ENCODE data around the gene NEK2.
"Not testable (repeated sequence)": the region's sequence is repeated elsewhere in the genome, so short reads cannot be mapped to it uniquely, and the experiment has no call there.

Gene NEK2

GRCh38 chr1:211650904-211651303, 24.5 kb downstream of the NEK2 start:
- DNase-seq (ENCODE audit: low read depth) = no peak

GRCh38 chr1:211648980-211649934, 26.2 kb downstream of the NEK2 start:
- DNase-seq (ENCODE audit: low read depth) = no peak

DNA sequence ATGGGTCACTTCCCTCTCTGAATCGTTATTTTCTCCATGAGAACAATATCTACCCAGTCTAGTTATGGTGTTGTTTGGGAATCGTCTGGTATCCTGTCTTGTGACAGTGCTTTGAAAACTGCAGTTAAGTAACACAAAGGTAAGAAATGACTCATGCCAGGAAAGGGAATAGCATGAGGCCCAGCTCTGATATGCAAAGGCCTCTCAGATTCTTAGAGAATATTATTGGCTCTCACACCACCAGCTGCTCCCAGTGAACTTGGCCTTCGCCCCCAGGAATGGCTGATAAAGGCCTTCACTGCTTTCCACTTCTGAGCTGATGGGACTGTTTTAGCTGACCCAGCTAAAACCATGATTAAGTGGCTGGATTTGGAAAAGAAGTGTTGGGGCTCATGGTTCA, 27.1 kb downstream of the NEK2 start:
- no peak for DNase-seq (ENCODE audit: low read depth)

- no peak for DNase-seq (ENCODE audit: low read depth)
These were observed 27.7 kb downstream of the NEK2 start for GRCh38 chr1:211647711-211648121.

DNA sequence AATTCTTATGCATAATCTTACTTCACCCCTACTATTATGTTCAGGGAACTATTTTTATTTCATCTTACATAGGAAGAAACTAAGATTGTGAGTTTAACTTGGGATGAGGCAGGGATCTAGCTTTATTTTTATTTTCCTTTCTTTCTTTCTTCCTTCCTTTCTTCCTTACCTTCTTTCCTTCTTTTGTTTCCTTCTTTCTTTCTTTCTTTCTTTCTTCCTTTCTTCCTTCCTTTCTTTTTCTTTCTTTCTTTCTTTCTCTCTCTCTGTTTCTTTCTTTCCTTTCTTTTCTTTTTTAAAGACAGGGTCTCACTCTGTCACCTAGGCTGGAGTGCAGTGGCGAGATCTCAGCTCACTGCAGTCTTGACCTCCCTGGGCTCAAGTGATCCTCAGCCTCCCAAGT, 28.9 kb downstream of the NEK2 start:
- DNase-seq (ENCODE audit: low read depth) = no peak

DNA sequence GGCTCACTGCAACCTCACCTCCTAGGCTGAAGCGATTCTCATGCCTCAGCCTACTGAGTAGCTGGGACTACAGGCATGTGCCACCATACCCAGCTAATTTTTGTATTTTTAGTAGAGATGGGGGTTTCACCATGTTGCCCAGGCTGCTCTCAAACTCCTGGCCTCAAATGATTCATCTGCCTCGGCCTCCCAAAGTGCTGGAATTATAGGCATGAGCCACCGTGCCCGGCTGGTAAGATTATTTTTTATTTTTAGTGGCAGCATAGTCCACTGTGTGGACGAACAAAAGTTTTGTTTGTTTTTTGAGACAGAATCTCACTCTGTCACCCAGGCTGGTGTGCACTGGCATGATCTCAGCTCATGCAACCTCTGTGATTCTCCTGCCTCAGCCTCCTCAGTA, 29.8 kb downstream of the NEK2 start:
- DNase-seq (ENCODE audit: low read depth) = not testable (repeated sequence)

GRCh38 chr1:211644653-211645052, 30.8 kb downstream of the NEK2 start:
- no peak for DNase-seq (ENCODE audit: low read depth)

DNA sequence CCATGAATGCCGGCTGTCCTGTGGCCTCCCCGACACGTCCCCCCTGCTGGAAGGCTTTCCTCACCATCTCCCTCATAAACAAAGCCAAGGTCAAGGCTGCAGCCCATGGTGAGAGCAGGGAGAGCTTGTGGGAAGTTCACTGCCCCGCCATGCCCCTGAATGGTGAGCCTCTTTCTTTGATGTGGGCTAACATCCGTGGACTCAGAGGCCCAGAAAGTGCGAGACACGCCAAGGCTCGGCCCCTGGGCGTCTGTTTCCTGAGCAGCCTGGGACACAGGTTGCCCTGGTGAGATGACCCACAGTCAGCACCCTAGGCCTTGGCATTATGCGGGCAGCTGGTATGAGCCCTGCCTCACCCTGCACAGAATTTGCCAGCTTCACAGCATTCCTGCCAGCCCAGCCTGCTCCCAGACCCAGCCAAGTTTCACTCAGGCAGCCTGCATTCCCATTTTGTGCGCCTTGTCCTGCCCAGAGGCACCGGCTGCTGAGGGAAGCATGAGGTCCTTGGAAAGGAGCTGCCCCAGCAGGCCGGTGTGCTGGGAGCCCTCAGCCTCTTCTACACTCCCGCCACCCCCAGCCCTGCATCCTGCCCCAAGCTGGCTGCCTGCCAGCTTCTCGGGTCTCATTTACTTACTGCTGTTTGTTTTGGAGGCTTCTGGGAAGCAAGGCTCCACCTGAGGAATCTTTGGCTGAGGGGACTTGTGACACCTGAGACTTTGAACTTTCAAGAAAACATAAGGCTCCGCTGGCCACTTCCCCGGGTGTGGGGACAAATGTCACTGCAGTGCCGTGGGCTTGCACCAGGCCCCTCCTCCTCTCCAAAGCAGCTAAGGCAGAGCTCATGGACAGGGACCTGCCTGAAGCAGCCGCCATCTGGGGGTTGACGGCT, 31.9 kb downstream of the NEK2 start:
- DNase-seq (ENCODE audit: low read depth) = no peak

DNA sequence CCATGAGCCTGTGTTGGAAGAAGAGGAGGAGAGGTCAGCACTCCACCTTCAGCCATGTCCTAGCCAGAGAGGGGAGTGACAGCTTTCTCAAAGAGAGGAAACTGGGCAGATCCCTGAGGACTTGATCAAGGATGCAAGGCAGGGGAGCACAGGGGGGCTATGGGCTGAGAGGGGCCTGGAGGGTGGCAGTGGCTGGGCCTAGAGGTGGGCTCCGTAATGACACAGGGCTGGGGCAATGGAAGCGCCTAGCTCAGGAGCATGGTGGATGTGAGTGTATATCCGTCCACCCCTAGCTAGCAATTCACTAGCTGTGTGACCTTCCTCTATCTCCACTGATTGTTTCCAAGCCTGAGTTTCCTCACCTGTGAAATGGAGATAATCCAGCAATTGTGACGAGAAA, 32.6 kb downstream of the NEK2 start:
- DNase-seq (ENCODE audit: low read depth) = no peak

- DNase-seq (ENCODE audit: low read depth) = no peak
These were observed 33.5 kb downstream of the NEK2 start for GRCh38 chr1:211641942-211642341.

DNA sequence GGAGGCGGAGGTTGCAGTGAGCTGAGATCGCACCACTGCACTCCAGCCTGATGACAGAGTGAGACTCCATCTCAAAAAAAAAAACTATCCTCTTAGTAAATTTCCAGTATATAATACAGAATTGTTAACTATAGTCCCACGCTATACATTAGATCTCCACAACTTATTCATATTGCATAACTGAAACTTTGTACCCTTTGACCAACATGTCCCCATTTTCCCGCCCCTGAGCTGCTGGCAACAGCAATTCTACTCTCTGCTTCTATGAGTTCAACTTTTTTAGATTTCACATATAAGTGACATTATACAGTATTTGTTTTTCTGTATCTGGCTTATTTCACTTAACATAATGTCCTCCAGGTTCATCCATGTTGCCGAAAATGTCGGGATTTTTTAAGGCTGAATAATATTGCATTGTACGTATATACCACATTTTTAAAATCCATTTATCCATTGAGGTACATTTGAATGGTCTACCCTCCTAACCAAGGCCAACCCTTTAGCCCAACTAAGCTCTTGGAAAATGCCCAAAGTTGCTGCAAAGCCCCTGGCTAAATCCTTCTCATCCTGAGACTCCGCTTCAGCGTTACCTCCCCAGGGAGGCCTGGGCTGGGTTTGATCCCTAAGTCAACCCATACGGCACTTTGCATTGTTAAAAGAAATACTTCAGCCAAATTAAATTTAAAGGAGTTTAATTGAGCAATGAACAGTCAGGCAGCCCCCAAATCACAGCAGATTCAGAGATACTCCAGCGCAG, 34.2 kb downstream of the NEK2 start:
- no peak for DNase-seq (ENCODE audit: low read depth)

- no peak for DNase-seq (ENCODE audit: low read depth)
These were observed 35.2 kb downstream of the NEK2 start for GRCh38 chr1:211640301-211640630.

DNA sequence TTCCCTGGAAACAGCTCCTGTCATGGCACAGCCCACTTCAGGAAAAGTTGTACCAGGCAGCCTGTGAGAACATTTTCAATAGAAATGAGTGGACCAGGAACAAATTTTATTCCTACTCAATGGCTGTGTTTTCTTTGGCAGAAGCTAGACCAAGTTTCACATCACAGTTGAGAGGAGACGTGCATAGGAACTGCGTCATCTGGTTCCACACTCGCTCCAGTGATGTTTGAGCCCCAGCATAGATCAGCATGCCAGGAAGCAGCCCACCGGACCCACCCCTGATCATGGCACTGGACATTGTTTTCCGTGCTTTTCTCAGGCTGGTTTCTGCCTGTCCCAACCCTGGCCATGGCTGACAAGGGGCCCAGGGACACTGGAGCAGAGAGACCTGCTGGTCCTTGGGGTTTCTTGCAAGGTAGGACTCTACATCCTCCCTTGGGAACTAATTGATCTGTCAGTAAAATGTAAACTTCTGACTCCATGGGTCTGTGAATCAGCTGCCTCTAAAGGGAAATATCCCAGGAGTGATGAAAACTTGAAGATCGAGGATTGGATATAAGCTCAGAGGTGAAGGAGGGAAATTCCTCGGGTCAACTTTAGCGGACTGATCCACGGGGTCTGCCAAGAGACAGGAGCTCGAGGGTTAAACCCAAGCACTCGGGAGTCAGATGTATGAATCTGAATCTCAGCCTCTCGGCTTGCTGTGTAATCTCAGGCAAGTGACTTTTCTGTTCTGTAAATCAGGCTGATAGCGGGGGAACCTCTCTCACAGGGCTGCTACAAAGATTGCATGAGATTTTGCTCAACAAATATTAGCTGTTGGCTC, 35.7 kb downstream of the NEK2 start:
- DNase-seq (ENCODE audit: low read depth) = peak; percentile 84

DNA sequence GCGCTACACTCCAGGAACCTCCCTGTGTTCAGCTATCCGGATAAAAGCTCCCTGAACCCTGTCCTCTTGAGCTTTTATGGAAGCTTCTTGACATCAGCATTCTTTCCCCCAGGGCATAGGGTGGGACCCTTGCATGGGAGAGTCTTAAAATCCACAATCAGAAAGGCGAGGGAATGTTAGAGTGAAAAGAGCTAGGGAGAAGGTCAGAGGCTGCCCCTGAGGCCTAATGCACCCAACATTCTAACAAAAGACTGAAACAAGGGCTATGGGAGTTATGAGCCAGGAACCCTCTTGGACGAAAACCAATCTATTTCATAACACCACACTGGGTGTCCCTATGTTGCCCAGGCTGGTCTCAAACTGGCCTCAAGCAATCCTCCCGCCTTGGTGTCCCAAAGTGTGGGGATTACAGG, 36.7 kb downstream of the NEK2 start:
- no peak for DNase-seq (ENCODE audit: low read depth)

DNA sequence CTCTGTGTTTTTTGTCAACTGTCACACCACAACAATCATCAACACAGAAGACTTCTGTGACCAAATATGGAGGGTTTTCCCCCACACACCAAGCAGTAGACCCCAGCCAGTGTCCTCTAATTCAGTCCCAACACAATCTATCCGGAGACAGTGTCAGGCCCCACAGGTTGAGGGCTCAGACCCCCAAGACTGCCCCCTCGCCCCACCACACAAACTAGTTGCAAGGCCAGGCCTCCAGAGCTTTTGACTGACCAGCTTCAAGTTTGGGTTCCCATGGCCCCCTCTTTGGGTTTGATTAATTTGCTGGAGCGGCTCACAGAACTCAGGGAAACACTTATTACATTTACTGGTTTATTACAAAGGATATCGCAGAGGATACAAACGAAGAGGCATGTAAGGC, 37.2 kb downstream of the NEK2 start:
- no peak for DNase-seq (ENCODE audit: low read depth)

GRCh38 chr1:211637066-211637465, 38.4 kb downstream of the NEK2 start:
- DNase-seq (ENCODE audit: low read depth) = no peak

DNA sequence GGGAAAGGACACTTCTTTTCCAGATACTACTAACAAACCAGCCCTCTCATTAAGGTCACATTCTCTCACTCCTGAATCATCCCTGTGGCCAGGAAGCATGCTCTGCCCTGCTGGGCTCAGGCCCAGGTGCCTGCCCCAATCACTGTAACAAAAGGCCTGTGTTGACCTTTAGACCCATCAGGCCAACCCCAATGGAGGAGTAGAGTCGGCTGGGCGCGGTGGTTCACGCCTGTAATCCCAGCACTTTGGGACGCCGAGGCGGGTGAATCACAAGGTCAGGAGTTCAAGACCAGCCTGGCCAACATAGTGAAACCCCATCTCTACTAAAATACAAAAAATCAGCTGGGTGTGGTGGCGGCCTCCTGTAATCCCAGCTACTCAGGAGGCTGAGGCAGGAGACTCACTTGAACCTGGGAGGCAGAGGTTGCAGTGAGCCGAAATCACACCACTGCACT, 38.8 kb downstream of the NEK2 start:
- DNase-seq (ENCODE audit: low read depth) = peak; percentile 66

- DNase-seq (ENCODE audit: low read depth) = no peak
These were observed 39.7 kb downstream of the NEK2 start for GRCh38 chr1:211635597-211636205.

- DNase-seq (ENCODE audit: low read depth) = no peak
These were observed 40.5 kb downstream of the NEK2 start for GRCh38 chr1:211634931-211635330.

DNA sequence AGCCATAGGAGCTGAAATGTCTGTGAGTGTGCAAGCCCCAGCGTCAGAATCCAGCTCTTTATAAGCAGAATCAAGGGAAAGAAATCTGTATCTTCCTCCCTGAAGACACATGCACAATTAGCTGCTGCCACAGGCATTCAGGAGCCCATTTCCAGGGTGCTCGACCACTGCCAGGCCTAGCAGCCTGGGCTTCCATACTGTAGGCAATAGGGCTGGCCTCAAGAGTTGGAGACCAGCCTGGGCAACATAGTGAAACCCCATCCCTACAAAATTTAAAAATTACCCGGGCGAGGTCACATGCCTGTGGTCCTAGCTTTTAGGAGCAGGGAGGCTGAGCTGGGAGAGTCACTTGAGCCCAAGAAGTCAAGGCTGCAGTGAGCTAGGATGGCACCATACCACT, 41.0 kb downstream of the NEK2 start:
- DNase-seq (ENCODE audit: low read depth) = no peak

DNA sequence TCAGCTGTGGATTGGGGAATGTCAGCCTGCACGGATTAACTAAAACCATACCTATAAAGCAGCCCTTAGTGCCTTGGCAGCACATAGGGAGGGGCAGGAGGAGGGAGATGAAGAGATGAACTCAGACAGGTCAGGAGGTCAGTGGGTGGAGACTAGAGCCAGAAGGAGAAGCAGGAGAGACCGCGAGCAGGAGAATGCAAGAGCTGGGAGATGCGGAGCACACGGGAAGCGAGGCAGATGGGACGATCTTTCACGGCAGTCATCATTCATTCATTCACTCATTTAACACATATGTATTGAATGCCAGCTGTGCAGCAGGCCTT, 41.9 kb downstream of the NEK2 start:
- no peak for DNase-seq (ENCODE audit: low read depth)
